Testis (tissue), 3 donors: ENCODE data around the gene ROBO1. TPM values are rescaled to one million over a fixed set of nuclear protein-coding genes. Genes with fewer than 3 reads are reported as not detected.

Experiments used
- DNase-seq: peaks from one replicate; pipeline ENCODE4 v3.0.0-alpha.2; 2019
- H3K27ac ChIP-seq, 2 donors: fragments of 200-600 bp; sonication (generic); one replicate each; pipeline ENCODE4 v1.5.1; 2019
- H3K27me3 ChIP-seq: fragments of 200-600 bp; sonication (generic); one replicate; pipeline ENCODE4 v1.5.1; 2019
- H3K36me3 ChIP-seq: fragments of 200-600 bp; sonication (generic); one replicate; pipeline ENCODE4 v1.5.1; 2017; ENCODE audit warnings: low read depth; ENCODE audit errors: missing control alignments
- H3K4me1 ChIP-seq: fragments of 200-600 bp; sonication (generic); one replicate; pipeline ENCODE4 v1.5.1; 2019
- H3K4me3 ChIP-seq, 2 donors: fragments of 200-600 bp; sonication (generic); one replicate each; pipeline ENCODE4 v1.5.1; 2017 to 2019
- H3K9me3 ChIP-seq: fragments of 200-600 bp; sonication (generic); one replicate; pipeline ENCODE4 v1.5.1; 2017
- CTCF ChIP-seq, 3 experiments: fragments of 450-650 bp in 2 of 3; fragments of 200-600 bp in 1 of 3; sonication (generic) in 1 of 3; IDR thresholded peaks; one replicate each; pipeline ENCODE4 v1.5.1; 2016 to 2019; ENCODE audit warnings: antibody characterized with exemption in 3 of 3, mild to moderate bottlenecking in 2 of 3, moderate library complexity in 1 of 3
- POLR2A ChIP-seq: fragments of 450-650 bp; IDR thresholded peaks from one replicate; pipeline ENCODE4 v1.6.1; 2017; ENCODE audit warnings: antibody characterized with exemption, mild to moderate bottlenecking, moderate library complexity
- WGBS, 2 donors: methylation state at CpG; one replicate each; pipeline ENCODE4 v1.1.5; 2018; 5-methylcytosine and 5-hydroxymethylcytosine counted together
- intact Hi-C: fragments of 100-400 bp; cut with DNase I; formaldehyde crosslinking; loops from one replicate; pipeline ENCODE4 v1.15.1; 2023; ENCODE audit warnings: low total_unique reads
- polyA plus RNA-seq: library from polyadenylated mRNA; stranded (reverse); fragments of 350-450 nt; fragmentation: Illumina TruSeq; extraction: RNeasy Lipid Tissue Mini Kit (QIAGEN cat#74804); gene quantifications from one replicate; pipeline ENCODE4 v1.2.3, GENCODE V29; 2014; ENCODE audit warnings: low read depth, low replicate concordance; ENCODE audit not compliant: insufficient read depth
- total RNA-seq, 2 donors: library from RNA; depleted of rRNA; stranded (reverse); fragments of >200 nt; gene quantifications; one replicate each; pipeline ENCODE4 v1.2.3, GENCODE V29; 2016

ROBO1 gene
- total and polyA plus RNA-seq, 3 donors from 2014 or later, result 39.4 to 45.1 (median 42.6) TPM

- WGBS, 2 donors, result 66 to 70% methylated on average over 6 of the region's 6 CpGs
These were observed 762.7 kb downstream of the ROBO1 start for GRCh38 chr3:79005084-79005483.

GRCh38 chr3:79003994-79004393 is 763.8 kb downstream of the ROBO1 start:
- H3K27me3 ChIP-seq, result no peaks in the 10 kb centered on the region
- 92 to 100% methylated on average over 1 of the region's 1 CpG for WGBS, 2 donors
- H3K36me3 ChIP-seq, result no peaks in the 10 kb centered on the region

More at GRCh38 chr3:79005084-79005483, 762.7 kb downstream of the ROBO1 start:
- TF ChIP-seq CTCF (IDR thresholded peaks at IDR 0.05), result no peak
- TF ChIP-seq POLR2A, result no peak
- no peak for DNase-seq
- Histone ChIP-seq H3K27ac (no peak overlapping the region), H3K4me1 (no peaks in the 10 kb centered on the region), H3K36me3 (no peaks in the 10 kb centered on the region), H3K9me3 (no peaks in the 10 kb centered on the region), H3K4me3 (no peak overlapping the region), H3K27me3 (no peaks in the 10 kb centered on the region)
- intact Hi-C loops, result no loop called here

GRCh38 chr3:79002465-79003372 is 765.1 kb downstream of the ROBO1 start:
- H3K9me3 ChIP-seq, result no peaks in the 10 kb centered on the region
- no peak overlapping the region for H3K4me3 ChIP-seq
- no peaks in the 10 kb centered on the region for H3K27me3 ChIP-seq
- H3K27ac ChIP-seq, result no peak overlapping the region
- intact Hi-C loops, result no loop called here
- 51 to 58% methylated on average over 4 of the region's 4 CpGs for WGBS, 2 donors
- DNase-seq, result no peak
- H3K4me1 ChIP-seq, result no peaks in the 10 kb centered on the region
- TF ChIP-seq CTCF (IDR thresholded peaks at IDR 0.05), result no peak
- no peak for TF ChIP-seq POLR2A
- no peaks in the 10 kb centered on the region for H3K36me3 ChIP-seq

More at GRCh38 chr3:79003994-79004393, 763.8 kb downstream of the ROBO1 start:
- Histone ChIP-seq H3K9me3 (no peaks in the 10 kb centered on the region), H3K27ac (no peak overlapping the region), H3K4me3 (no peak overlapping the region), H3K4me1 (no peaks in the 10 kb centered on the region)
- no peak for DNase-seq
- TF ChIP-seq CTCF (IDR thresholded peaks at IDR 0.05), result peak in 1 of 3 experiments; percentile 7
- no peak for TF ChIP-seq POLR2A
- intact Hi-C loops, result no loop called here

GRCh38 chr3:79001255-79001654 is 766.5 kb downstream of the ROBO1 start:
- Histone ChIP-seq H3K27me3 (no peaks in the 10 kb centered on the region), H3K4me3 (no peak overlapping the region), H3K36me3 (no peaks in the 10 kb centered on the region), H3K9me3 (no peaks in the 10 kb centered on the region), H3K4me1 (no peaks in the 10 kb centered on the region), H3K27ac (no peak overlapping the region)
- TF ChIP-seq CTCF (IDR thresholded peaks at IDR 0.05) (no peak), POLR2A (no peak)
- DNase-seq, result no peak
- intact Hi-C loops, result no loop called here
- 97 to 98% methylated on average over 3 of the region's 3 CpGs for WGBS, 2 donors
